GM12878 (cell line): ENCODE results near the gene SASH1. TPM values are rescaled to one million over a fixed set of nuclear protein-coding genes. Genes with fewer than 3 reads are reported as not detected.

Experiments used
- ATAC-seq: fragments of 200-7000 bp; cut with Tn5 transposase; 3 replicates; pipeline ENCODE4 v1.9.1; 2020; ENCODE audit warnings: mild to moderate bottlenecking, moderate library complexity
- BruUV-seq: library from RNA; stranded (reverse); fragments of 400-500 nt; replicated peaks from 2 replicates; lab custom pipeline; 2021; lab: Mats Ljungman, UMichigan
- CTCF ChIA-PET: fragments of 300-600 bp; sonication (Branson Sonifier 250); formaldehyde crosslinking; extraction: SDS; loops from one replicate; lab custom pipeline; 2021; ENCODE audit warnings: inconsistent platforms; lab: Yijun Ruan, JAX
- POLR2A ChIA-PET: fragments of 350-600 bp; formaldehyde crosslinking; extraction: SDS; loops from one replicate; lab custom pipeline; 2021; ENCODE audit warnings: inconsistent platforms; lab: Charles Lee
- RAD21 ChIA-PET: fragments of 300-600 bp; sonication (Branson Sonifier 250); formaldehyde crosslinking; loops from one replicate; lab custom pipeline; 2023; ENCODE audit warnings: antibody characterized with exemption; ENCODE audit not compliant: unreplicated experiment; lab: Charles Lee
- SMC1A ChIA-PET: fragments of 300-600 bp; sonication (Branson Sonifier 250); formaldehyde crosslinking; loops from one replicate; lab custom pipeline; 2023; ENCODE audit not compliant: unreplicated experiment, uncharacterized antibody; lab: Charles Lee
- DNase-seq: peaks from one replicate; pipeline ENCODE4 v3.0.0-alpha.2; 2011; ENCODE audit warnings: low read depth, low spot score
- FAIRE-seq: peaks from 3 replicates; lab custom pipeline; 2011; peaks lifted over from hg19 to GRCh38; lab: Jason Lieb, UNC
- H2AFZ ChIP-seq: 2 replicates; pipeline ENCODE4 v1.6.0; 2011; ENCODE audit warnings: low read depth, low read length, control low read depth; ENCODE audit not compliant: control insufficient read depth
- H3K27ac ChIP-seq: 2 replicates; pipeline ENCODE4 v1.5.1; 2011; ENCODE audit warnings: control low read depth; ENCODE audit not compliant: control insufficient read depth, insufficient read depth
- H3K27me3 ChIP-seq, 2 experiments: replicated peaks in 1 of 2; 2 replicates each; pipeline versions ENCODE4 v1.6.0 to v1.6.1; 2011; ENCODE audit warnings: low read length in 1 of 2; ENCODE audit not compliant: control insufficient read depth in 2 of 2, insufficient read depth in 2 of 2
- H3K36me3 ChIP-seq, 2 experiments: 2 replicates each; pipeline ENCODE4 v1.5.1; 2011; ENCODE audit warnings: low read length in 1 of 2; ENCODE audit not compliant: control insufficient read depth in 2 of 2, insufficient read depth in 2 of 2
- H3K4me1 ChIP-seq: 2 replicates; pipeline ENCODE4 v1.6.1; 2011; ENCODE audit warnings: mild to moderate bottlenecking, low read length, moderate library complexity, mixed read lengths; ENCODE audit not compliant: control insufficient read depth, insufficient read depth
- H3K4me2 ChIP-seq: 2 replicates; pipeline ENCODE4 v1.6.0; 2011; ENCODE audit warnings: control low read depth; ENCODE audit not compliant: control insufficient read depth, insufficient read depth
- H3K4me3 ChIP-seq: fragments of 200-600 bp; sonication (generic); 2 replicates; pipeline ENCODE4 v1.5.1; 2016
- H3K79me2 ChIP-seq: 2 replicates; pipeline ENCODE4 v1.6.0; 2011; ENCODE audit warnings: low read length; ENCODE audit not compliant: control insufficient read depth, insufficient read depth
- H3K9ac ChIP-seq: 2 replicates; pipeline ENCODE4 v1.8.0; 2011; ENCODE audit warnings: low read length, control low read depth, mixed read lengths; ENCODE audit not compliant: control insufficient read depth, insufficient read depth
- H3K9me3 ChIP-seq: replicated peaks from 3 replicates; pipeline ENCODE4 v1.5.1; 2011; ENCODE audit warnings: mild to moderate bottlenecking, low read length; ENCODE audit not compliant: control insufficient read depth, insufficient read depth
- H4K20me1 ChIP-seq: 2 replicates; pipeline ENCODE4 v1.6.0; 2011; ENCODE audit not compliant: control insufficient read depth, insufficient read depth
- BACH1 ChIP-seq: fragments of 450-650 bp; IDR thresholded peaks from 2 replicates; pipeline ENCODE4 v1.6.1; 2017; ENCODE audit warnings: mild to moderate bottlenecking, borderline replicate concordance
- DPF2 ChIP-seq: fragments of 450-650 bp; IDR thresholded peaks from 2 replicates; pipeline ENCODE4 v1.6.1; 2017; ENCODE audit warnings: mild to moderate bottlenecking
- NR2C2 ChIP-seq: IDR thresholded peaks from 2 replicates; pipeline ENCODE4 v1.6.1; 2011; ENCODE audit warnings: borderline replicate concordance, low read depth; ENCODE audit not compliant: control insufficient read depth, insufficient read length
- SMAD5 ChIP-seq: IDR thresholded peaks from 2 replicates; pipeline ENCODE4 v1.6.1; 2016; ENCODE audit warnings: antibody characterized with exemption, low read depth
- STAT3 ChIP-seq: IDR thresholded peaks from 2 replicates; pipeline ENCODE4 v1.6.1; 2011; ENCODE audit warnings: low read depth, low read length, improper control_type of control experiment
- ZNF217 ChIP-seq: fragments of 450-650 bp; IDR thresholded peaks from 2 replicates; pipeline ENCODE4 v1.6.1; 2017; ENCODE audit warnings: antibody characterized with exemption, mild to moderate bottlenecking
- WGBS: methylation state at CpG from one replicate; pipeline ENCODE4 v1.1.6; 2016; ENCODE audit warnings: low lambda C conversion rate; ENCODE audit not compliant: insufficient replicate concordance, insufficient coverage; ENCODE audit errors: missing lambda C conversion rate; 5-methylcytosine and 5-hydroxymethylcytosine counted together
- in situ Hi-C: fragments of 300-500 bp; cut with MboI; formaldehyde crosslinking; loops from 9 replicates; pipeline ENCODE4 v1.14.3; 2018; ENCODE audit warnings: mixed read lengths
- intact Hi-C: fragments of 100-400 bp; cut with micrococcal nuclease; formaldehyde crosslinking; loops from one replicate; pipeline ENCODE4 v1.14.2; 2022; ENCODE audit not compliant: unreplicated experiment
- polyA plus RNA-seq, 11 experiments: library from polyadenylated mRNA; depleted of rRNA in 4 of 11; unstranded in 6 of 11; stranded (reverse) in 5 of 11; fragments of >200 nt; fragmentation: Nextera tagmentation in 4 of 11; fragmentation: Illumina TruSeq in 1 of 11; extraction: Ambion mirVana in 4 of 11; extraction: Trizol in 1 of 11; gene quantifications; 1 replicate in 1 of 11; 2 replicates in 10 of 11; pipeline versions ENCODE4 v1.2.1 to v1.2.3, GENCODE V29; 2011 to 2016; ENCODE audit warnings: inconsistent platforms in 2 of 11, missing spikeins in 2 of 11, low read depth in 1 of 11
- total RNA-seq, 4 experiments: library from RNA; depleted of rRNA in 3 of 4; stranded (reverse); fragments of >200 nt in 3 of 4; fragmentation: Illumina TruSeq in 1 of 4; extraction: Trizol in 1 of 4; gene quantifications; 2 replicates each; pipeline versions ENCODE4 v1.2.1 to v1.2.3, GENCODE V29; 2013 to 2021
- TF ChIP-seq, protein P1 (sequence below), 3 experiments: IDR thresholded peaks in 2 of 3; conservative IDR thresholded peaks in 1 of 3; 2 replicates each; pipeline ENCODE4 v1.5.1; 2011; ENCODE audit warnings: low read depth in 3 of 3, low read length in 3 of 3, mild to moderate bottlenecking in 3 of 3, control low read depth in 2 of 3, moderate library complexity in 2 of 3, inconsistent platforms in 1 of 3, mixed read lengths in 1 of 3; ENCODE audit not compliant: control insufficient read depth in 2 of 3, insufficient read depth in 1 of 3; ENCODE audit errors: extremely low read depth in 1 of 3
- TF ChIP-seq, protein P2 (sequence below): fragments of 450-650 bp; IDR thresholded peaks from 2 replicates; pipeline ENCODE4 v1.6.1; 2016; ENCODE audit warnings: mild to moderate bottlenecking, moderate library complexity, borderline replicate concordance

Gene SASH1
- total and polyA plus RNA-seq, 10 of the 15 experiments (the other 5 are each of a cell fraction or from before 2014, with no cell fraction given): 0.01 to 0.73 (median 0.14) TPM; not detected in 4

DNA sequence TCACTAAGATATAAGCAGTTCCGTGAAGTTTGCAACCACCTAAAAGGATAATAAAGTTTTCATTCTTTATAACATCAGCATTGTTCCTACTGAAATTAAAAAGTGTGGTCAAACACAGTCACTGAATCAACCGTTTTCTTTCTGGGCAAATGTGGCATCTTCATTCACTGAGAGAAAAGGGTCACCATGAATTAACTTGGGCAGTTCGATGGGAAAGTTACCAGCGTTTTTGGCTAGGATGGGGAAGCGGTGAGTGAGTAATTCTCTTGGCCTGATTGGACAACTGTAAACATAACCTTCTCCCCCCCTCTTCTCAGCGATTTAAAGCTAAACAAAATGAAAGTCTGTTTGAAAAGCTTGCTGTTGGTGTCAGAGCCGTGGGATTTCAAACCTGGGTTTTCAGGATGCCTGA, 181.8 kb downstream of the SASH1 start:
- BruUV-seq: no TSS peak
- POLR2A ChIA-PET: no interaction called here
- FAIRE-seq: no peak
- no peak for ATAC-seq
- SMC1A ChIA-PET: no interaction called here
- peaks cover 6% of the 10 kb centered on the region for H3K4me1 ChIP-seq
- WGBS: 14% methylated on average over 7 of the region's 7 CpGs
- H3K4me3 ChIP-seq: no peak overlapping the region
- H3K27me3 ChIP-seq: no peaks in the 10 kb centered on the region
- in situ Hi-C loops: no loop called here
- H3K36me3 ChIP-seq: no peaks in the 10 kb centered on the region
- no peaks in the 10 kb centered on the region for H3K9me3 ChIP-seq
- no peak for TF ChIP-seq SMAD5
- no peak for TF ChIP-seq ZNF217
- TF ChIP-seq, all 136 proteins: peak for 0
- no peak for DNase-seq
- Histone ChIP-seq H3K27ac (no peak overlapping the region), H3K9ac (no peak overlapping the region), H3K4me2 (no peak overlapping the region), H3K79me2 (no peaks in the 10 kb centered on the region), H4K20me1 (no peaks in the 10 kb centered on the region; the same call in 1 of the 2 replicates), H2AFZ (no peak overlapping the region)
- ChIA-PET RAD21 (no interaction called here), CTCF (interaction anchor here (1.4 to 1.6 kb wide), 2 partner anchors 11 to 16 kb away, joined by 3 read pairs; no protein-coding TSS in a partner anchor)
- intact Hi-C loops: no loop called here

DNA sequence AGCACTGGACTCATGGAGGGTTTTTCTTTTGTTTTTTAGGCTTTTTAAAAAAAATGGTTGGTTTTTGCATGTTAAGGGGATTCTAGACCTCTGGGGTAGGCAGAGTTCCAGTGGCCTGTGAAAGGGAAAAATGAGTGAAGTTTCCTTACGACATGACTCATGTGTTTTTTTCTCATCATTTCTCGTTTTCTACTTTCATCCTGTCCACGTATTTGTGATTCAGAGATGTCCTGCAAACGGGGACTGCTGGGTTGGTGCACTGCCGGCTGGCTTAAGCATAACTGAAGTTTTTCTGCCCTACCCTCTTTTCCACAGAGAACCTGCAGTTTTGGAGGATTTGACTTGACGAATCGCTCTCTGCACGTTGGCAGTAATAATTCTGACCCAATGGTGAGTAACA, 182.3 kb downstream of the SASH1 start:
- no peak for ATAC-seq
- CTCF ChIA-PET: interaction anchor here (1.4 to 1.6 kb wide), 2 partner anchors 11 to 15 kb away, joined by 3 read pairs; no protein-coding TSS in a partner anchor

More for the DNA sequence above, 182.3 kb downstream of the SASH1 start:
- no peaks in the 10 kb centered on the region for H3K27me3 ChIP-seq
- H3K4me2 ChIP-seq: no peak overlapping the region
- H3K36me3 ChIP-seq: no peaks in the 10 kb centered on the region
- no peak for DNase-seq
- H3K79me2 ChIP-seq: no peaks in the 10 kb centered on the region
- in situ Hi-C loops (no loop called here), intact Hi-C loops (no loop called here)
- POLR2A ChIA-PET: no interaction called here
- H3K9ac ChIP-seq: no peak overlapping the region
- H4K20me1 ChIP-seq: no peaks in the 10 kb centered on the region; the same call in 1 of the 2 replicates
- RAD21 ChIA-PET: no interaction called here
- SMC1A ChIA-PET: no interaction called here
- no peak overlapping the region for H2AFZ ChIP-seq
- no peaks in the 10 kb centered on the region for H3K9me3 ChIP-seq
- 6% methylated on average over 8 of the region's 8 CpGs for WGBS
- H3K27ac ChIP-seq: no peak overlapping the region
- no TSS peak for BruUV-seq
- H3K4me1 ChIP-seq: peaks cover 5% of the 10 kb centered on the region
- no peak for FAIRE-seq
- TF ChIP-seq, protein P1, sequence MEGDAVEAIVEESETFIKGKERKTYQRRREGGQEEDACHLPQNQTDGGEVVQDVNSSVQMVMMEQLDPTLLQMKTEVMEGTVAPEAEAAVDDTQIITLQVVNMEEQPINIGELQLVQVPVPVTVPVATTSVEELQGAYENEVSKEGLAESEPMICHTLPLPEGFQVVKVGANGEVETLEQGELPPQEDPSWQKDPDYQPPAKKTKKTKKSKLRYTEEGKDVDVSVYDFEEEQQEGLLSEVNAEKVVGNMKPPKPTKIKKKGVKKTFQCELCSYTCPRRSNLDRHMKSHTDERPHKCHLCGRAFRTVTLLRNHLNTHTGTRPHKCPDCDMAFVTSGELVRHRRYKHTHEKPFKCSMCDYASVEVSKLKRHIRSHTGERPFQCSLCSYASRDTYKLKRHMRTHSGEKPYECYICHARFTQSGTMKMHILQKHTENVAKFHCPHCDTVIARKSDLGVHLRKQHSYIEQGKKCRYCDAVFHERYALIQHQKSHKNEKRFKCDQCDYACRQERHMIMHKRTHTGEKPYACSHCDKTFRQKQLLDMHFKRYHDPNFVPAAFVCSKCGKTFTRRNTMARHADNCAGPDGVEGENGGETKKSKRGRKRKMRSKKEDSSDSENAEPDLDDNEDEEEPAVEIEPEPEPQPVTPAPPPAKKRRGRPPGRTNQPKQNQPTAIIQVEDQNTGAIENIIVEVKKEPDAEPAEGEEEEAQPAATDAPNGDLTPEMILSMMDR (IDR thresholded peaks at IDR 0.05 in 2 of 3, conservative IDR thresholded peaks at IDR 0.05 in 1 of 3; ENCODE audit: control insufficient read depth in 2 of 3, extremely low read depth in 1 of 3, insufficient read depth in 1 of 3, low read depth in 3 of 3, low read length in 3 of 3): no peak
- no peak for TF ChIP-seq BACH1
- no peak for TF ChIP-seq NR2C2
- no peak for TF ChIP-seq DPF2
- TF ChIP-seq, protein P2, sequence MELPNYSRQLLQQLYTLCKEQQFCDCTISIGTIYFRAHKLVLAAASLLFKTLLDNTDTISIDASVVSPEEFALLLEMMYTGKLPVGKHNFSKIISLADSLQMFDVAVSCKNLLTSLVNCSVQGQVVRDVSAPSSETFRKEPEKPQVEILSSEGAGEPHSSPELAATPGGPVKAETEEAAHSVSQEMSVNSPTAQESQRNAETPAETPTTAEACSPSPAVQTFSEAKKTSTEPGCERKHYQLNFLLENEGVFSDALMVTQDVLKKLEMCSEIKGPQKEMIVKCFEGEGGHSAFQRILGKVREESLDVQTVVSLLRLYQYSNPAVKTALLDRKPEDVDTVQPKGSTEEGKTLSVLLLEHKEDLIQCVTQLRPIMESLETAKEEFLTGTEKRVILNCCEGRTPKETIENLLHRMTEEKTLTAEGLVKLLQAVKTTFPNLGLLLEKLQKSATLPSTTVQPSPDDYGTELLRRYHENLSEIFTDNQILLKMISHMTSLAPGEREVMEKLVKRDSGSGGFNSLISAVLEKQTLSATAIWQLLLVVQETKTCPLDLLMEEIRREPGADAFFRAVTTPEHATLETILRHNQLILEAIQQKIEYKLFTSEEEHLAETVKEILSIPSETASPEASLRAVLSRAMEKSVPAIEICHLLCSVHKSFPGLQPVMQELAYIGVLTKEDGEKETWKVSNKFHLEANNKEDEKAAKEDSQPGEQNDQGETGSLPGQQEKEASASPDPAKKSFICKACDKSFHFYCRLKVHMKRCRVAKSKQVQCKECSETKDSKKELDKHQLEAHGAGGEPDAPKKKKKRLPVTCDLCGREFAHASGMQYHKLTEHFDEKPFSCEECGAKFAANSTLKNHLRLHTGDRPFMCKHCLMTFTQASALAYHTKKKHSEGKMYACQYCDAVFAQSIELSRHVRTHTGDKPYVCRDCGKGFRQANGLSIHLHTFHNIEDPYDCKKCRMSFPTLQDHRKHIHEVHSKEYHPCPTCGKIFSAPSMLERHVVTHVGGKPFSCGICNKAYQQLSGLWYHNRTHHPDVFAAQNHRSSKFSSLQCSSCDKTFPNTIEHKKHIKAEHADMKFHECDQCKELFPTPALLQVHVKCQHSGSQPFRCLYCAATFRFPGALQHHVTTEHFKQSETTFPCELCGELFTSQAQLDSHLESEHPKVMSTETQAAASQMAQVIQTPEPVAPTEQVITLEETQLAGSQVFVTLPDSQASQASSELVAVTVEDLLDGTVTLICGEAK: no peak
- TF ChIP-seq STAT3: no peak
- H3K4me3 ChIP-seq: no peak overlapping the region
